Astrocyte of the hippocampus (primary cell): ENCODE results near the gene TPCN2.
A peak's percentile ranks its signal among the peaks of the same experiment; 100 is the strongest.

ENCODE experiments used
- DNase-seq: peaks from one replicate; pipeline ENCODE4 v3.0.0; 2011; ENCODE audit warnings: low read depth, low spot score

TPCN2 gene

GRCh38 chr11:69165775-69166174, 117.0 kb downstream of the TPCN2 start:
- no peak for DNase-seq

GRCh38 chr11:69166218-69167115, 117.7 kb downstream of the TPCN2 start:
- peak; percentile 92 for DNase-seq

- no peak for DNase-seq
Measured at GRCh38 chr11:69167130-69167915, 118.6 kb downstream of the TPCN2 start.

GRCh38 chr11:69167916-69168691, 119.4 kb downstream of the TPCN2 start:
- DNase-seq, result no peak

- DNase-seq, result no peak
Measured at GRCh38 chr11:69169479-69169878, 120.7 kb downstream of the TPCN2 start.

- no peak for DNase-seq
Measured at GRCh38 chr11:69170704-69171103, 122.0 kb downstream of the TPCN2 start.

- no peak for DNase-seq
Measured at GRCh38 chr11:69171476-69172240, 122.9 kb downstream of the TPCN2 start.

- no peak for DNase-seq
Measured at GRCh38 chr11:69172674-69173073, 123.9 kb downstream of the TPCN2 start.

GRCh38 chr11:69173331-69173730, 124.6 kb downstream of the TPCN2 start:
- no peak for DNase-seq

GRCh38 chr11:69173925-69174581, 125.3 kb downstream of the TPCN2 start:
- peak; percentile 61 for DNase-seq

- DNase-seq, result no peak
Measured at GRCh38 chr11:69174841-69175240, 126.1 kb downstream of the TPCN2 start.

GRCh38 chr11:69178819-69179482, 130.2 kb downstream of the TPCN2 start:
- no peak for DNase-seq

- no peak for DNase-seq
Measured at GRCh38 chr11:69180226-69180625, 131.5 kb downstream of the TPCN2 start.

GRCh38 chr11:69180726-69181125, 132.0 kb downstream of the TPCN2 start:
- no peak for DNase-seq

GRCh38 chr11:69183613-69184012, 134.9 kb downstream of the TPCN2 start:
- no peak for DNase-seq
